GM13976 (cell line): ENCODE measurements around the gene FBXO42.

Experiments
- DNase-seq: peaks from one replicate; pipeline ENCODE4 v3.0.0; 2012; ENCODE audit warnings: low spot score
- in situ Hi-C: fragments of 300-500 bp; cut with MboI; formaldehyde crosslinking; loops from one replicate; pipeline ENCODE4 v1.12.0; 2022; ENCODE audit warnings: low sequenced_read_pairs, mixed read lengths, inconsistent platforms; ENCODE audit not compliant: unreplicated experiment
- TF ChIP-seq, protein P1 (sequence below): IDR thresholded peaks from 2 replicates; pipeline ENCODE4 v1.5.1; 2012; ENCODE audit warnings: borderline replicate concordance, mild to moderate bottlenecking; ENCODE audit not compliant: insufficient read depth; ENCODE audit errors: extremely low read depth, missing control alignments, control extremely low read depth

FBXO42 gene

GRCh38 chr1:16383888-16384287 is 31.6 kb upstream of the FBXO42 start:
- DNase-seq: no peak
- in situ Hi-C loops: no loop called here
- TF ChIP-seq, protein P1, sequence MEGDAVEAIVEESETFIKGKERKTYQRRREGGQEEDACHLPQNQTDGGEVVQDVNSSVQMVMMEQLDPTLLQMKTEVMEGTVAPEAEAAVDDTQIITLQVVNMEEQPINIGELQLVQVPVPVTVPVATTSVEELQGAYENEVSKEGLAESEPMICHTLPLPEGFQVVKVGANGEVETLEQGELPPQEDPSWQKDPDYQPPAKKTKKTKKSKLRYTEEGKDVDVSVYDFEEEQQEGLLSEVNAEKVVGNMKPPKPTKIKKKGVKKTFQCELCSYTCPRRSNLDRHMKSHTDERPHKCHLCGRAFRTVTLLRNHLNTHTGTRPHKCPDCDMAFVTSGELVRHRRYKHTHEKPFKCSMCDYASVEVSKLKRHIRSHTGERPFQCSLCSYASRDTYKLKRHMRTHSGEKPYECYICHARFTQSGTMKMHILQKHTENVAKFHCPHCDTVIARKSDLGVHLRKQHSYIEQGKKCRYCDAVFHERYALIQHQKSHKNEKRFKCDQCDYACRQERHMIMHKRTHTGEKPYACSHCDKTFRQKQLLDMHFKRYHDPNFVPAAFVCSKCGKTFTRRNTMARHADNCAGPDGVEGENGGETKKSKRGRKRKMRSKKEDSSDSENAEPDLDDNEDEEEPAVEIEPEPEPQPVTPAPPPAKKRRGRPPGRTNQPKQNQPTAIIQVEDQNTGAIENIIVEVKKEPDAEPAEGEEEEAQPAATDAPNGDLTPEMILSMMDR: no peak

GRCh38 chr1:16380868-16381267 is 28.6 kb upstream of the FBXO42 start:
- TF ChIP-seq, protein P1: no peak
- DNase-seq: no peak
- in situ Hi-C loops: no loop called here

DNA sequence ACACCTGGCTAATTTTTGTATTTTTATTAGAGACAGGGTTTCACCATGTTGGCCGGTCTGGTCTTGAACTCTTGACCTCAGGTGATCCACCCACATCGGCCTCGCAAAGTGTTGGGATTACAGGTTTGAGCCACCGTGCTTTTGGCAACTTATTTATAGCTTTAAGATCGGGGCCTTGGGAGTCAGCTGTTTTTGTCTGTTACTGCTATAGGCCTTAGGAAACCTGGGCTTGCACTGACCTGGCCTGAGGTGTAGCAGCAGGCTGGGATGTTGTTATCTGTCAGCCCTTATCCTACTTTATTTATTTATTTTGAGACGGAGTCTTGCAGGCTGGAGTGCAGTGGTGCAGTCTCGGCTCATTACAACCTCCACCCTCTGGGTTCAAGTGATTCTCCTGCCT is 26.2 kb upstream of the FBXO42 start:
- TF ChIP-seq, protein P1: no peak
- DNase-seq: no peak
- in situ Hi-C loops: no loop called here

DNA sequence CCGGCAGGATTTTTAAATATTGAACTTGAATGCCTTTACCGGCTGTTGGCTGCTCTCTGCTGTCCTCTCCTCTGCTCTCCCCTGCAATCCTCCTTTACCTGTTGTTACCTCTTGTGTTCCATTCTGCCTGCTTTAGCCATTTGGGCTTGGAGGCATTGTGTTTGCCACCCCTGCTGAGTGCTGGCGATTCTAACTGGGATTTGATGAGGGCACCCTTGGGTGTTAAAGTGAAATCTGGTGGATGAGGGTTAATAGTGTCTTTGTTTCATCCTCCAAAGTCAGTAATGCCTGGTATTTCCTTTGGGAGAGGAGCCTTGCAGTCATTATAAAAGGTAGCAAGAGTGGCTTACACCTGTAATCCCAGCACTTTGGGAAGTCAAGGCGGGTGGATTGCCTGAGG is 24.7 kb upstream of the FBXO42 start:
- TF ChIP-seq, protein P1: no peak
- in situ Hi-C loops: no loop called here
- DNase-seq: no peak

DNA sequence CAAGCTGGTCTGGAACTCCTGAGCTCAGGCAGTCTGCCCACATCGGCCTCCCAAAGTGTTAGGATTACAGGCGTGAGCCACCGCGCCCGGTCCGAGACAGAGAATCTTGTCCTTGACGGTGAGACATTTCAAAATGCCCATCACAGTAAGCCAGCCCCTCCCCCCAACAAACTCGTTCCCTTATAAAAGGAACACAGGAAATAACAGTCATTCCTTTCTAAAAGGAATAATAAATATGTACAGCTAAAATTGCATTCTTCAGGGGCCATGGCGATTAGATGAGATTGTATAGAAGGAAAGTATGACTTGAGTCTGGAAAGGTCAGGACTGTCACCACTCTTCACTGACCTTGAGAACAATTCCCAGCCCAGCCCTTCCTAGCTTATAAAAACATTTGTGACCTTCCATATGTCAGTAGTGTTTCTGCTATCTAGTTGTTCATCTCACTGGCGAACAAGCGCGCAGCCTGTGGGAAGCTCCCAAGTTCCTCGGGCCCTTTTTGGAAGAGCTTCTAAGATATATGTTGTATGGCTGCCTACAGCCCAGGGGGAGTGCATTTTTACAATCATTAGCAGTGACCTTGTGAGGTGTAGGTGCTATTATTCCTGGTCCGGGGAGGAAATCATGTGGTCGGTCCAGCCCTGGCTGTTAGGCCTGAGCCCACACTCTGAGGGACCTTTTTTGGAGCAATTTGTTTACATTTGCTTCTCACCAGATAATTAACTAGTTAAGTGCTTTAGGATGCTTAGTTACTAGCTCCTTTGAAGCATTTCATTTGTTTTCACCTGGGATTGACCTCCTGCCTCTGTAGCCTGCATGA is 23.5 kb upstream of the FBXO42 start:
- no peak for DNase-seq
- in situ Hi-C loops: no loop called here
- TF ChIP-seq, protein P1: no peak

GRCh38 chr1:16374266-16374665 is 22.0 kb upstream of the FBXO42 start:
- no peak for DNase-seq
- TF ChIP-seq, protein P1: no peak
- in situ Hi-C loops: loop anchor here (25.0 kb wide), 1 partner anchor 287 kb away; no protein-coding TSS in a partner anchor
